Mononuclear cell (primary cell): ENCODE data around the gene CEP95. TPM values are rescaled to one million over a fixed set of nuclear protein-coding genes. Genes with fewer than 3 reads are reported as not detected.
"Not testable (repeated sequence)": the region's sequence is repeated elsewhere in the genome, so short reads cannot be mapped to it uniquely, and the experiment has no call there.

ENCODE experiments used
- H3K27me3 ChIP-seq: 2 replicates; pipeline ENCODE4 v1.6.0; 2011; ENCODE audit warnings: low read length, control low read depth; ENCODE audit not compliant: insufficient read depth
- H3K4me1 ChIP-seq: 2 replicates; pipeline ENCODE4 v1.5.1; 2011; ENCODE audit warnings: mild to moderate bottlenecking, low read length, control low read depth; ENCODE audit not compliant: insufficient read depth
- H3K4me3 ChIP-seq: 2 replicates; pipeline ENCODE4 v1.5.1; 2011; ENCODE audit warnings: mild to moderate bottlenecking, low read length, moderate library complexity
- H3K9me3 ChIP-seq: 2 replicates; pipeline ENCODE4 v1.5.1; 2011; ENCODE audit warnings: low read depth, mild to moderate bottlenecking, control low read depth, low read length
- total RNA-seq: library from RNA; depleted of rRNA; stranded (reverse); fragments of >200 nt; gene quantifications from one replicate; pipeline ENCODE4 v1.2.3, GENCODE V29; 2012

CEP95 gene
- total RNA-seq, 1 donor, result 194 TPM

DNA sequence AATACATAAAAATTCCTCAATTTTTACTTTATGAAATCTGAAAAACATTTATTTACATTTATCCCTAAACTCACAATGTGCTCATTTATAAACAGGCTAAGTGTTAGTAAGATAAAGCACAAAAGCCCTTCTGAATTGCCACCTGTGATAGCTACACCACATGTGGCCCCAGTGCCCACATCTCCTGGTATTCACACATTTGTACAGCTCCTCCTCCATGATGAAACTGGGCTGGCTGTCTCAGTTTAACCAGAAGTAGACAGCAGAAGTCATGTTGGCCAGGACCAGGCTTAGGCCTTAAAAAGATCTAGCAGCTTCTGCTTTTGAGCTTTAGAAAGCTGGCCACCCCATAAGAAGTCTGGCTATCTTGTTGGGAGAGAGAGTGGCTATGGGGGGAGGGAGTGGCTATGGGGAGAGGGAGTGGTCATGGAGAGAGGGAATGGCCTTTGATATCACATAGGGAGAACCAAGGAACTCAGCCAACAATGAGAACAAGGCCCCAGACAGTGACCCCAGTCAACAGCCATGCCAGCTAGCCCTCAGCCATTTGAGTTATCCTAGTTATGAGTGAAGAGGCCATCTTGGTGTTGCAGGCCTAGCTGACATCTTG lies 47.4 kb downstream of the CEP95 start:
- no peak overlapping the region for H3K4me3 ChIP-seq
- no peaks in the 10 kb centered on the region for H3K27me3 ChIP-seq

DNA sequence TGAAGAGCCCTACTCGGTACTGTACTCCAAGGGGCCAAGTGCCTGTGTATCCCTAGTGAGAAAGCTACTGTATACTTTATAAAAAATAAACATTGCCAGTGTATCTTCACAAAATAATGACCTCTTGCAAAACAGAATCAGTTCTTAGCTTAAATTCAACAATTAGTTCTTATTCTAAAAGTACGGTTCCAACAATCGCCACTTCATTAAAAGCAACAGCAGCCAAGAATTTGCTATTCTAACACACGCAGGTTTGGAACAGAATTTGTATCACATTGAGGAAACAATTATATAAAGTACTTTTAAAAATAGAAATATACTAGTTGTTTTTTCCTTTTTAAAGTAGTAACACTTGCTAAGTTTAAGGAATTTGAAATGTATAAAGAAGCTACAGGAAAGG lies 48.5 kb downstream of the CEP95 start:
- Histone ChIP-seq H3K27me3 (no peaks in the 10 kb centered on the region), H3K9me3 (no peaks in the 10 kb centered on the region), H3K4me3 (no peak overlapping the region), H3K4me1 (no peaks in the 10 kb centered on the region)

More for the DNA sequence above, 47.4 kb downstream of the CEP95 start:
- Histone ChIP-seq H3K4me1 (no peaks in the 10 kb centered on the region), H3K9me3 (no peaks in the 10 kb centered on the region)

DNA sequence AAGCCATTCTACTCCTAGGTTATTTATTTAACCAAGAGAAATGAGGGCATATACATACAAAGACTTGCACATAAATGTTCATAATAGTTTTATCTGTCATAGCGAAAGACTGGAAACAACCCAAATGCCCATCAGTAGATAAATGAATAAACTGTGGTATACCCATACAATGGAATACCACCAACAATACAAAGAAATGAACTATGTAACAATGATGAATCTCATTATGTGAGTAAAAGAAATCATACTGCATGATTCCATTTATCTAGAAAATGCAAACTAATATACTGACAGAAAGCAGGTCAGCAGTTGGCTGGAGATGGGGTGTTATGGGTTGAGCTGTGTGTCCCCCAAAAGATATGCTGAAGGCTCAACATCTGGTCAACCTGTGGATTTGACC lies 57.3 kb downstream of the CEP95 start:
- Histone ChIP-seq H3K27me3 (no peaks in the 10 kb centered on the region), H3K9me3 (no peaks in the 10 kb centered on the region), H3K4me1 (no peaks in the 10 kb centered on the region), H3K4me3 (no peak overlapping the region)

DNA sequence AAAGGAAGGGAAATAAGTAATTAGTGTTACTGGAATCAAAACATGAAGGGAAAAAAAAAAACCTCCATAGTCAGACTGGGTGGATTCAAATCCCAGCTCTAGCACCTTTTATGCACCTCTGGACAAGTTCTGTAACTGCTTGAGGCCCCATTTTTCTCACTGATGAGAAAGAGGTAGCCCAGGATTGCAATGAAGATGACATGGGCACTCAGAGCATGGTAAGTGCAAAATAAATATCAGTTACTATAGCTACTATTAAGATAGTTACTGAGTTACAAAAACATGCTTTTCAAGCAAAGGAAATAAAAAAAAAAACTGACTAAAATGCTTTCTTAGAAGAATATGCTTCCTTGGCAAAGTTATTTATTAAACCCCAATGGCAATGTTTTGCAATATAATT lies 58.8 kb downstream of the CEP95 start:
- H3K4me3 ChIP-seq, result no peak overlapping the region
- H3K27me3 ChIP-seq, result no peaks in the 10 kb centered on the region
- no peaks in the 10 kb centered on the region for H3K4me1 ChIP-seq
- no peaks in the 10 kb centered on the region for H3K9me3 ChIP-seq

DNA sequence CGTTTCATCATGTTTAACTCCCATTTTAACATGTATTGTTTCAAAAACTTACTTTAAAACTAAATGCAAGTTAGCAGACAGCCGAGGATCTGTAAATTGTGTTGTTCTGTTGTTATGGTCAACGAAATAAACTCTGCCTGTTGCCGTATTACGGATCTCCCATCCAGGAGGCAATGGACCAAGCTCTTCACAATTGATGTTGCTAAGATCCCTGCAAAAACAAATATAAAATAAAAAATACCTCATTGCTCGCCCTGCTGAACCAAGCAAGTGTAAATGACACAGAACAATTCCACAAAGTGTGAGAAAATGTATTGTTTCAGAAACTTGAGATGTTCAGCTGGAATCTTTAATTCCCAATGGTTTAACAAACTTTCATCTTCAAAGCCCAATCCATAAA lies 65.0 kb downstream of the CEP95 start:
- Histone ChIP-seq H3K4me1 (peaks cover 4% of the 10 kb centered on the region), H3K9me3 (no peaks in the 10 kb centered on the region), H3K4me3 (no peak overlapping the region), H3K27me3 (no peaks in the 10 kb centered on the region)

DNA sequence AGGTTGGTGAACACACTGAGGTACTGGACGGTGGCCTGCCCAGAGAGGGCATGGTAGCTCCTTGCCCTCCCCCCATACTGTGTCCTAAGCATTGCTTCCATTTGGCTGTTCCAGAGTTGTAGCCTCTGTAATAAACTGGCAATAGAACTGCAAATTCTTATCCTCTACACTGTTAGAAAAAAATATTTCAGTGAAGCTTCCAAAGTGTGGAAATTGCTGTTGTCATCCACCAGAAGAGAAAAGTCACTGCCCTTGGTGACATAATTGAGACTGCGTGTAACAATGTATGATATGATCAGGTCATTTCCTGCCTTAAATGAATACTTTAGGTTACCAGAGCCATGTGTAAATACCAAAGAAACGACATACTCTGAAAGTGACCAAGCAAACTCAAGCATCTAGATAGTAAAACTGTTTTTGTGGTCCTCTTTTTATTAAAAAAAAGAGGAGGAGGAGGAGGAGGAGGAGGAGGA lies 65.9 kb downstream of the CEP95 start:
- Histone ChIP-seq H3K9me3 (no peaks in the 10 kb centered on the region), H3K4me3 (no peak overlapping the region), H3K4me1 (peaks cover 4% of the 10 kb centered on the region), H3K27me3 (no peaks in the 10 kb centered on the region)

DNA sequence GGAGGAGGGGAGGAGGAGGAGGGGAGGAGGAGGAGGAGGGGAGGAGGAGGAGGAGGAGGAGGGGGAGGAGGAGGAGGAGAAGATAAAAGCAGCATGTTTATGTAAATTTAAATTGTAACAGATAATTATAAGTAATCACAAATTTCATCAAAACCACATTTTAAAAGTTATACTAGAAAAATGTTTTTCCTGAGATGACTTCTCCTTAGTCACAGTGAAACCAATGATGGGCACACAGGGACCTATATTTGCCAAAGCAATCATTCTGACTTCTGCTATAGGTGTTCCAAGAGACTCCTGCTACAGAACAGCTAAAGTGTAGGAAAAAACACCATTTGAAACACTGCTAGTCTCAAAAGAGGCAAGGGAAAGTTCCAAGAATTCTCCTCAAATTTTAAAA lies 66.4 kb downstream of the CEP95 start:
- Histone ChIP-seq H3K4me1 (peaks cover 4% of the 10 kb centered on the region), H3K4me3 (no peak overlapping the region), H3K9me3 (no peaks in the 10 kb centered on the region), H3K27me3 (no peaks in the 10 kb centered on the region)

DNA sequence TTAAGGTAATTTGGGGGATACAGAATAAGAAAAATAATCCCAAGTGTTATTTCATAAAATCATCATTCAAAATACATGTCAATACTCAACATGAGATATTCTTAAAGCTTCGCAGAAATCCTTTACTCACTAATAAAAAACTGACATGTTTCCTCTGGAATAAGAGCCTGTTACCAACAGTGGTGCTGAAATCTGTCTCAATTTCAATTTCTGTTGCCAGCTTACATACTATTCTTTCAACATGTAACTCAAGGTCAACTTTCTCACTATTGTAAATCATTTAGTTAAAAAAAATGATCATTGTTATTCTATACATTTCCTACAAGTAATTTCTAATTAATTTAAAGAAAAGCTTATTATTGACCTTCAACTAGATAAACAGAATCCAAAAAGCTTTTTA lies 67.9 kb downstream of the CEP95 start:
- no peaks in the 10 kb centered on the region for H3K27me3 ChIP-seq
- H3K4me1 ChIP-seq, result peaks cover 4% of the 10 kb centered on the region
- no peak overlapping the region for H3K4me3 ChIP-seq
- no peaks in the 10 kb centered on the region for H3K9me3 ChIP-seq

DNA sequence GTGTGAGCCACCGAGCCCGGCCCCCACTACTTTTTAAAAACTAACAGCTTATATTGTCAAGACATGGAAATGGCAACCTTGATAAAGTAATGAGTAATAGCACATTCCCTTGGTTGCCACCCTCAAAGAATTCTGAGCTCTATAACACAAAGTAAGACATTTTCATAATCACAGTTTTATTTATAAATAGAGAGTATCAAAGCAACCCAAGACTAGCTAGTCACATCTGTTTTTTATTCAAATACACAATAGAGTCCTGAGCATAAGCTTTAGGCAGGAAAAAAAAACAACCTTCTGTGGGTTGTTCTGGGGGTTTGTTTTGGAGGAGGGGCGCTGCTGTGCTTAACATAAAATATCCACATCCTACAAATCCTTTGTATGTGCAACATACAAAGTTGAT lies 68.7 kb downstream of the CEP95 start:
- H3K9me3 ChIP-seq, result no peaks in the 10 kb centered on the region
- H3K27me3 ChIP-seq, result no peaks in the 10 kb centered on the region
- peaks cover 4% of the 10 kb centered on the region for H3K4me1 ChIP-seq
- H3K4me3 ChIP-seq, result no peak overlapping the region

DNA sequence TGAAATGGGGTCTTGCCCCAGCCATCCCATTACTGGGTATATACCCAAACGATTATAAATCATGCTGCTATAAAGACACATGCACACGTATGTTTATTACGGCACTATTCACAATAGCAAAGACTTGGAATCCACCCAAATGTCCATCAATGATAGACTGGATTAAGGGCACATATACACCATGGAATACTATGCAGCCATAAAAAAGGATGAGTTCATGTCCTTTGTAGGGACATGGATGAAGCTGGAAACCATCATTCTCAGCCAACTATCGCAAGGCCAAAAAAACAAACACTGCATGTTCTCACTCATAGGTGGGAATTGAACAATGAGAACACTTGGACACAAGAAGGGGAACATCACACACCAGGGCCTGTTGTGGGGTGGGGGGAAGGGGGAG lies 70.2 kb downstream of the CEP95 start:
- H3K4me3 ChIP-seq, result not testable (repeated sequence)

DNA sequence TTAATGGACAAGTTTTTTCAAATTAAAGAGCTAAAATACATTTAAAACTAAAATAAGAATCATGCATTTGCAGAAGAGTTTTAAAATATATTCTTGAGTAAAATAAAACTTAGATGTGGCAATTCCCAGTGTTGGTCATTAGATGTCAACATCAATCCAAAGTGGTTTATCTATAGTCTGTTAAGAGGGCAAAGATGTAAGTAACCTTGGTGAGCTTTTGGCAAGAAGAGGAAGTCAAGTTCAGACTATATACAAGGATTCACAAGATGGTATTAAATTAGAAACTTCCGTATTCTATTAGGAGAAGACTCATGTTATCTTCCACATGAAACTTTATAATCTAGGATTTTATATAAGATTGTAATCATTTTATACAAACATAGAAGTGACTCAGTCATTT lies 73.1 kb downstream of the CEP95 start:
- no peak overlapping the region for H3K4me3 ChIP-seq
- no peaks in the 10 kb centered on the region for H3K4me1 ChIP-seq
- H3K27me3 ChIP-seq, result no peaks in the 10 kb centered on the region
- no peaks in the 10 kb centered on the region for H3K9me3 ChIP-seq

More for the DNA sequence above, 70.2 kb downstream of the CEP95 start:
- H3K4me1 ChIP-seq, H3K27me3 ChIP-seq, H3K9me3 ChIP-seq: not testable (repeated sequence)

DNA sequence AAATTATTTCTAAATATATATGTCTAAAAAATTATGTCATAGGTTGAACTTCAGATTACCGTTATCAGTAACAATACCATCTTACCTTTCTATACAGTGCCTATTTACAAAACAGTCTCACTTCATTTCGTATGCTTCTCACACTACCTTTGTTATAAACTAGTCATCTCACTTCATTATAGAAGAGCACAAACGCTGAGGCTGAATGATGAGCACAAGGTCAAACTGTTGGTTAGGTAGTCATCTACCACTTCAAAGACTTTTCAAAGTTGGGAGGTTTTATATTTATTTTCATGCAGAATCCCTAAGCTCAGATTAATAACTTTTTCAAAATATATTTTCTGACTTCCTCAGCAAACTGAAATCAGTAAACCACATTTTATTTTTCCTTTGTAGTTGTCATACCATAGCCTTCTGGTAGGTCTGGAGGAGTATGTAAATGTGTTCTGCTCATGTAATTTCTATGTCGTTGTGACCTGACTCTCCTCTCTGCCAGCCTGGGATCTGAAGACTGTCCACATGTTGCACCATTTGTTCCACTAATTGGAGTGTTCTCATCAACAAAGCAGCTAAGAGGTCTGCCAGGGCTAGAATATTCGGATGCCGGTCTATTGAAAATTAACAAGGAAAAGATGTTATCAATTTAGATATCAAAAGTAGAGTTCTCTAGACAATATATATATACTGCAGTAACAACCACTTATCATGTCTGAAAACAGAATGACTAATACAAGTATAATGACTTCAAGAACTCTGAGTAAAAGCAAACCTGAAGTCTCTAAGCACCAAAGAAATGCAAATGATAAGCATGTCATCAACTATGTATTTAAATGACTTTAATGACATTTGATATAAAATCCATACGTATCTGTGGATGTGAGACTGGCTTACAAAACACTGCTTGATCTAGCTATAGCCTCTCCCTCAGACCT lies 73.9 kb downstream of the CEP95 start:
- H3K27me3 ChIP-seq, result no peaks in the 10 kb centered on the region
- no peak overlapping the region for H3K4me3 ChIP-seq
- no peaks in the 10 kb centered on the region for H3K4me1 ChIP-seq
- H3K9me3 ChIP-seq, result no peaks in the 10 kb centered on the region

DNA sequence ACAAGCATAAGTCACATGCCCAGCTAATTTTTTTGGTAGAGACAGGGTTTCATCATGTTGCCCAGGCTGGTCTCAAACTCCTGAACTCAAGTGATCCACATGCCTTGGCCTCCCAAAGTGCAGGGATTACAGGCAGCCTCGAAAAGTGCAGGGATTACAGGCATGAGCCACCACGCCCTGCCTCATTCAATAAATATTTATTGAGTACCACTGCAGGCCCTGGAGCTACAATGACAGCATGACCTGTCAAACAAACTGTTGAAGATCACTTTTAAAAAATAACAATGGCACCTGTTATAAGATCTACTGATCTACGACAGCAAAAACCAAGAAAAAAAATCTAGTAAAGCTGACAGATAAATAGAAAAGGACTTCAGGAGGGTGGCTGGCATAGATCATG lies 76.3 kb downstream of the CEP95 start:
- H3K4me1 ChIP-seq, result no peaks in the 10 kb centered on the region
- H3K4me3 ChIP-seq, result no peak overlapping the region
- H3K9me3 ChIP-seq, result no peaks in the 10 kb centered on the region
- H3K27me3 ChIP-seq, result no peaks in the 10 kb centered on the region

DNA sequence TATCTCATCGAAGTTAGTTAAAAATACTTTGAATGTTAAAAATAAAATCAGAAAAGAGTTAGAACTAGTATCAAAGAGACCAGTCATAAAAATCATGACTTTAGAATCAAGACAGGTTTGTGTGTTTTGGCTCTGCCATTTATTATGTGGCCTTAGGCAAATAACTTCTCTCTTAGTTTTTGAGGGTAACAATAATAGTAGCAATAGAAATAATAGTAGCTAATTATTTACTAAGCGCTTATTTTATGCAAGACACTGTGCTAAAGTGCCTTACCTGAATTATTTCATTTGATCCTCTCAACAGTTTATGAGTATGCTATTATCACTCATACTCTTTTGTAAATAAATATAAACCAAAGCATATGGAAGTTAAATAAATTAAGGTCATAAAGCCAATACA lies 78.4 kb downstream of the CEP95 start:
- Histone ChIP-seq H3K27me3 (no peaks in the 10 kb centered on the region), H3K4me1 (no peaks in the 10 kb centered on the region), H3K9me3 (no peaks in the 10 kb centered on the region), H3K4me3 (no peak overlapping the region)
